Osteocyte (in vitro differentiated cells): ENCODE data around the gene ST8SIA6. TPM values are rescaled to one million over a fixed set of nuclear protein-coding genes. Genes with fewer than 3 reads are reported as not detected.

Source experiments
- DNase-seq: peaks from one replicate; pipeline ENCODE4 v3.0.0; 2021; ENCODE audit warnings: mixed read lengths; ENCODE audit not compliant: unreplicated experiment; ENCODE audit errors: extremely low spot score
- H3K27ac Mint-ChIP-seq: one replicate; pipeline ENCODE4 v1.8.0; 2021; ENCODE audit warnings: mild to moderate bottlenecking, mixed read lengths; ENCODE audit not compliant: unreplicated experiment
- H3K27me3 Mint-ChIP-seq: one replicate; pipeline ENCODE4 v1.8.0; 2021; ENCODE audit warnings: mixed read lengths; ENCODE audit not compliant: unreplicated experiment
- H3K36me3 Mint-ChIP-seq: one replicate; pipeline ENCODE4 v1.8.0; 2021; ENCODE audit warnings: mixed read lengths; ENCODE audit not compliant: unreplicated experiment
- H3K4me1 Mint-ChIP-seq: one replicate; pipeline ENCODE4 v1.8.0; 2021; ENCODE audit warnings: mixed read lengths; ENCODE audit not compliant: unreplicated experiment
- H3K4me3 Mint-ChIP-seq: one replicate; pipeline ENCODE4 v1.8.0; 2021; ENCODE audit warnings: mild to moderate bottlenecking, moderate library complexity, mixed read lengths; ENCODE audit not compliant: unreplicated experiment
- H3K9me3 Mint-ChIP-seq: one replicate; pipeline ENCODE4 v1.8.0; 2021; ENCODE audit warnings: mixed read lengths; ENCODE audit not compliant: unreplicated experiment
- CTCF ChIP-seq: fragments of 200-600 bp; sonication (generic); IDR thresholded peaks from 2 replicates; pipeline ENCODE4 v1.5.0; 2021; ENCODE audit warnings: antibody characterized with exemption, mild to moderate bottlenecking, moderate library complexity
- total RNA-seq: library from RNA; stranded (reverse); gene quantifications from 2 replicates; pipeline ENCODE4 v1.2.1, GENCODE V29; 2021

The ST8SIA6 gene
- total RNA-seq, 1 donor from 2014 or later: not detected

DNA sequence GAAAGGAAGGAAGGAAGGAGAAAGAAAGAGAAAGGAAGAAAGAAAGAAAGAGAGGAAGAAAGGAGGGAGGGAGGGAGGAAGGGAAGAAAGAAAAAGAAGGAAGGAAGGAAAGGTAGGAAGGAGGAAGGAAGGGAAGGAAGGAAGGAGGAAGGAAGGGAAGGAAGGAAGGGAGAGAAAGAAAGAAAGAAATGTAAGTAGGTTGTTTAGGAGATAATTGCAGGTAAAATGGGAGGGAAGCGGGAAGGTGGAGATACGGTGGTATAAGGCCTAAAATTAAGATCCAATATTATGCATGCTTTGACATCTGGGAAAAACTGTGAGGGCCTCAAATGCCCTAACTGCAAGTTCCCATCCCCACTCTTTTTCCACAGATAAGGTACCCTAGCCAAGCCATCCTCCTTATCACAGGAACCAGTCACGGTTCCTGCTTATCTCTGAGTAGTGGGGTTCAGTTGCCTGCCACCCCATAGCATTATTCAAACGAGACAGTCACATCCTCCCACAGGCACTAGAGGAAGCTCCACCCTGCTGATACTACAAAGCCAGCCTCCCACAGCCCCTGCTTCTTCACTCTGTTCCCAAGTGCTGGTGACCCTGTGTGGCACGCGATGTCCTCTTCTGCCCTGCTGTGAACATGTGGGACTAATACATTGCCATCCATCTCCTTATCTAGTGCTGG lies 28.7 kb downstream of the ST8SIA6 start:
- H3K36me3 Mint-ChIP-seq: no peaks in the 10 kb centered on the region
- H3K27me3 Mint-ChIP-seq: peaks cover 12% of the 10 kb centered on the region
- H3K4me3 Mint-ChIP-seq: no peak overlapping the region
- no peak for TF ChIP-seq CTCF
- H3K9me3 Mint-ChIP-seq: no peaks in the 10 kb centered on the region
- H3K4me1 Mint-ChIP-seq: peaks cover 2% of the 10 kb centered on the region
- no peak for DNase-seq
- H3K27ac Mint-ChIP-seq: no peak overlapping the region

GRCh38 chr10:17423632-17424186 lies 30.7 kb downstream of the ST8SIA6 start:
- no peak overlapping the region for H3K4me3 Mint-ChIP-seq
- TF ChIP-seq CTCF: no peak
- H3K36me3 Mint-ChIP-seq: no peaks in the 10 kb centered on the region
- peaks cover 6% of the 10 kb centered on the region for H3K27me3 Mint-ChIP-seq
- peak; percentile 10 for DNase-seq
- no peaks in the 10 kb centered on the region for H3K4me1 Mint-ChIP-seq
- no peaks in the 10 kb centered on the region for H3K9me3 Mint-ChIP-seq
- H3K27ac Mint-ChIP-seq: no peak overlapping the region

DNA sequence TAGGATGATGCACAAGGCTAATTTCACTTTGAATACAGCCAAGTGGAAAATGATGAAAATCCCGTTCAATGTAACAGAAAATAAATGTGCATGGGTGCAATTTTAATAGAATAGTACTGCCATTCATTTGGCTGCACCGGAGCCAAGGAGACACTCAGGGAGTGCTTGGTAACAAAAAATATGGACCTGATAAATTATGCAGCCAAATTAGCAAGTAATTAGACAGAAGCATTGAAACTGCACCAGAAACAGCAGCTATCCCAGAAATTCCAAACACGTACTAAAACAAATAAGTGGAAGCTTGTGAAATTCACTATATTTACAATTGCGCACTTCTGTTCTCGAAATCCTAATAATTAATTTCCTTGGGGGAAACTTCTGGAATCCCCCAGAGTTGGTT lies 31.5 kb downstream of the ST8SIA6 start:
- no peaks in the 10 kb centered on the region for H3K9me3 Mint-ChIP-seq
- H3K4me1 Mint-ChIP-seq: no peaks in the 10 kb centered on the region
- H3K36me3 Mint-ChIP-seq: no peaks in the 10 kb centered on the region
- H3K4me3 Mint-ChIP-seq: no peak overlapping the region
- no peak for TF ChIP-seq CTCF
- no peak for DNase-seq
- peaks cover 6% of the 10 kb centered on the region for H3K27me3 Mint-ChIP-seq
- H3K27ac Mint-ChIP-seq: no peak overlapping the region

- Mint-ChIP-seq H3K9me3 (no peaks in the 10 kb centered on the region), H3K36me3 (no peaks in the 10 kb centered on the region), H3K27me3 (peaks cover 39% of the 10 kb centered on the region), H3K27ac (no peak overlapping the region), H3K4me1 (no peaks in the 10 kb centered on the region), H3K4me3 (no peak overlapping the region)
- DNase-seq: no peak
- no peak for TF ChIP-seq CTCF
Measured at GRCh38 chr10:17418249-17418648, 36.1 kb downstream of the ST8SIA6 start.

- Mint-ChIP-seq H3K9me3 (no peaks in the 10 kb centered on the region), H3K4me1 (no peaks in the 10 kb centered on the region), H3K27me3 (peaks cover 43% of the 10 kb centered on the region), H3K27ac (no peak overlapping the region), H3K4me3 (no peak overlapping the region), H3K36me3 (no peaks in the 10 kb centered on the region)
- no peak for TF ChIP-seq CTCF
- no peak for DNase-seq
Measured at GRCh38 chr10:17416442-17417211, 37.8 kb downstream of the ST8SIA6 start.
